ENCODE results near the gene CTSF. TPM values are rescaled to one million over a fixed set of nuclear protein-coding genes. Genes with fewer than 3 reads are reported as not detected.
"Not testable (repeated sequence)": the region's sequence is repeated elsewhere in the genome, so short reads cannot be mapped to it uniquely, and the experiment has no call there.

The CTSF gene
- total RNA-seq, 1 donor from 2014 or later = 31.2 TPM

- Histone ChIP-seq H3K36me3 (no peaks in the 10 kb centered on the region), H3K27ac (peak overlapping the region; percentile 73), H3K4me3 (peak overlapping the region; percentile 67), H3K9me3 (no peaks in the 10 kb centered on the region), H3K27me3 (ENCODE audit: low read depth) (no peaks in the 10 kb centered on the region), H3K4me1 (peaks cover 33% of the 10 kb centered on the region)
- DNase-seq = no peak
- peak in 1 of 2 donors; percentile 32 for ATAC-seq
- no peak for TF ChIP-seq CTCF (IDR thresholded peaks at IDR 0.05)
- intact Hi-C loops (cut with DNase I) = no loop called here
These were observed 24.9 kb upstream of the CTSF start for GRCh38 chr11:66593303-66593635.

GRCh38 chr11:66592457-66593302 is 24.3 kb upstream of the CTSF start, which contains the start of the genes CCDC87 and CCS:
TSS of gene CCDC87 (minus strand) at chr11:66593063. CDS start at chr11:66593015, 48 bp downstream.
TSS of gene CCS (plus strand) at chr11:66593185. CDS start at chr11:66593262, 77 bp downstream.
- Histone ChIP-seq H3K4me1 (peaks cover 33% of the 10 kb centered on the region), H3K27ac (peak within 1 kb of the TSS; percentile 73), H3K4me3 (peak within 1 kb of the TSS; percentile 67), H3K36me3 (no peaks in the 10 kb centered on the region), H3K9me3 (no peaks in the 10 kb centered on the region), H3K27me3 (ENCODE audit: low read depth) (no peaks in the 10 kb centered on the region)
- intact Hi-C loops (cut with DNase I) = no loop called here
- ATAC-seq (peak; percentile 98 to 99), DNase-seq (peak; percentile 100)
- peak; percentile 72 for TF ChIP-seq CTCF (IDR thresholded peaks at IDR 0.05)

GRCh38 chr11:66591175-66591574 is 22.8 kb upstream of the CTSF start:
- DNase-seq (no peak), ATAC-seq (no peak)
- no peaks in the 10 kb centered on the region for H3K36me3 ChIP-seq
- H3K4me3 ChIP-seq = no peak overlapping the region
- no peaks in the 10 kb centered on the region for H3K27me3 ChIP-seq (ENCODE audit: low read depth)
- no peak for TF ChIP-seq CTCF (IDR thresholded peaks at IDR 0.05)
- no peak overlapping the region for H3K27ac ChIP-seq
- intact Hi-C loops (cut with DNase I) = no loop called here
- H3K9me3 ChIP-seq = no peaks in the 10 kb centered on the region
- H3K4me1 ChIP-seq = peaks cover 32% of the 10 kb centered on the region

GRCh38 chr11:66589996-66590675 is 21.7 kb upstream of the CTSF start:
- peaks cover 24% of the 10 kb centered on the region for H3K4me1 ChIP-seq
- DNase-seq = no peak
- no peaks in the 10 kb centered on the region for H3K9me3 ChIP-seq
- no peak overlapping the region for H3K27ac ChIP-seq
- intact Hi-C loops (cut with DNase I) = no loop called here
- ATAC-seq = no peak
- no peak for TF ChIP-seq CTCF (IDR thresholded peaks at IDR 0.05)
- H3K36me3 ChIP-seq = no peaks in the 10 kb centered on the region
- H3K4me3 ChIP-seq = no peak overlapping the region
- H3K27me3 ChIP-seq (ENCODE audit: low read depth) = no peaks in the 10 kb centered on the region

GRCh38 chr11:66589315-66589714 is 20.9 kb upstream of the CTSF start:
- intact Hi-C loops (cut with DNase I) = not testable (repeated sequence)

GRCh38 chr11:66586136-66586535 is 17.7 kb upstream of the CTSF start:
- Histone ChIP-seq H3K4me3 (no peak overlapping the region), H3K9me3 (no peaks in the 10 kb centered on the region), H3K4me1 (no peaks in the 10 kb centered on the region), H3K27ac (no peak overlapping the region), H3K36me3 (no peaks in the 10 kb centered on the region), H3K27me3 (ENCODE audit: low read depth) (no peaks in the 10 kb centered on the region)
- ATAC-seq (no peak), DNase-seq (no peak)
- TF ChIP-seq CTCF (IDR thresholded peaks at IDR 0.05) = no peak
- intact Hi-C loops (cut with DNase I) = no loop called here

More at GRCh38 chr11:66589315-66589714, 20.9 kb upstream of the CTSF start:
- not testable (repeated sequence) for H3K9me3 ChIP-seq; DNase-seq; H3K27ac ChIP-seq; H3K4me3 ChIP-seq; ATAC-seq; H3K36me3 ChIP-seq; H3K27me3 ChIP-seq (ENCODE audit: low read depth)
- H3K4me1 ChIP-seq = peaks cover 17% of the 10 kb centered on the region

GRCh38 chr11:66585447-66585846 is 17.0 kb upstream of the CTSF start:
- ATAC-seq; H3K4me1 ChIP-seq; H3K4me3 ChIP-seq; H3K27me3 ChIP-seq (ENCODE audit: low read depth); DNase-seq; H3K36me3 ChIP-seq; intact Hi-C loops (cut with DNase I); H3K9me3 ChIP-seq; H3K27ac ChIP-seq: not testable (repeated sequence)

GRCh38 chr11:66582565-66583147 is 14.2 kb upstream of the CTSF start:
- H3K36me3 ChIP-seq; H3K4me1 ChIP-seq; H3K4me3 ChIP-seq; intact Hi-C loops (cut with DNase I); ATAC-seq; H3K27ac ChIP-seq; H3K27me3 ChIP-seq (ENCODE audit: low read depth); DNase-seq; H3K9me3 ChIP-seq: not testable (repeated sequence)
